Measurements from ENCODE around the gene BRAT1.

- TF ChIP-seq POLR2A (IDR thresholded peaks at IDR 0.05): no peak
- TF ChIP-seq, protein P1, sequence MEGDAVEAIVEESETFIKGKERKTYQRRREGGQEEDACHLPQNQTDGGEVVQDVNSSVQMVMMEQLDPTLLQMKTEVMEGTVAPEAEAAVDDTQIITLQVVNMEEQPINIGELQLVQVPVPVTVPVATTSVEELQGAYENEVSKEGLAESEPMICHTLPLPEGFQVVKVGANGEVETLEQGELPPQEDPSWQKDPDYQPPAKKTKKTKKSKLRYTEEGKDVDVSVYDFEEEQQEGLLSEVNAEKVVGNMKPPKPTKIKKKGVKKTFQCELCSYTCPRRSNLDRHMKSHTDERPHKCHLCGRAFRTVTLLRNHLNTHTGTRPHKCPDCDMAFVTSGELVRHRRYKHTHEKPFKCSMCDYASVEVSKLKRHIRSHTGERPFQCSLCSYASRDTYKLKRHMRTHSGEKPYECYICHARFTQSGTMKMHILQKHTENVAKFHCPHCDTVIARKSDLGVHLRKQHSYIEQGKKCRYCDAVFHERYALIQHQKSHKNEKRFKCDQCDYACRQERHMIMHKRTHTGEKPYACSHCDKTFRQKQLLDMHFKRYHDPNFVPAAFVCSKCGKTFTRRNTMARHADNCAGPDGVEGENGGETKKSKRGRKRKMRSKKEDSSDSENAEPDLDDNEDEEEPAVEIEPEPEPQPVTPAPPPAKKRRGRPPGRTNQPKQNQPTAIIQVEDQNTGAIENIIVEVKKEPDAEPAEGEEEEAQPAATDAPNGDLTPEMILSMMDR (IDR thresholded peaks at IDR 0.05): no peak
- TF ChIP-seq POLR2AphosphoS5 (IDR thresholded peaks at IDR 0.05): no peak
These were observed 55.4 kb downstream of the BRAT1 start for GRCh38 chr7:2499719-2500430.
